ENCODE data around the gene GDE1. TPM values are rescaled to one million over a fixed set of nuclear protein-coding genes. Genes with fewer than 3 reads are reported as not detected.
A peak's percentile ranks its signal among the peaks of the same experiment; 100 is the strongest.

The GDE1 gene
- total RNA-seq, 3 donors from 2014 or later = 49.2 to 70.4 (median 56.7) TPM

DNA sequence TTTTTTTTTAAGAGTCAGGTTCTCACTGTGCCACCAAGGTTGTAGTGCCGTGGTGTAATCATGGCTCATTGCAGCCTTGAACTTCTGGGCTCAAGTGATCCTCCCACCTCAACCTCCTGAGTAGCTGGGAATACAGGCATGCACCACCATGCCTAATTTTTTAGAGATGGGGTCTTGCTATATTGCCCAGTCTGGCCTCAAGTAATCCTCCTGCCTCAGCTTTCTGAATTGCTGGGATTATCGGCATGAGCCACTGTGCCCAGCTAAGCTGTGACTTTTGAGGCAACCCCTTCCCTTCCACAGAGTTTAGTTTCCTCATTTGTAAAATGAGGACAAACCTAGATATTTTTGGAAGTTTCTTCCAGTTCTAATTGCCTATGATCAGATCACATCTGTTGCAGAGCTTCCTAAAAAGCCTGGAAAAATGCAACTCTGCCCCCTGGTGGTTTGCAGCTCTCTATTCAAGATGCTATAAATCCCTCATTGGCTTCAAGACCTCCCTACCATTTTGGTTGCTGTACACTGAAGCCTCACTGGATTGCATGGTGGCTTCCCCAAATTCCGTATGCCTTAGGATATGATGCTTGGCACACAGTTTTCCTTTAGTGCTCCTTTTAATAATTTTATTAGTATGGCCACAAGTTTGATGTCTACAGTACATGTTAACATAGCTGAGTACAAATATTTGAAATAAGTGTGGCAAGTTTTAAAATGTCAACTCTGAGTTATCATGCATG lies 19.3 kb downstream of the GDE1 start:
- peaks cover 3% of the 10 kb centered on the region for H3K36me3 ChIP-seq
- H3K27me3 ChIP-seq = no peaks in the 10 kb centered on the region
- H3K27ac ChIP-seq = no peak overlapping the region
- TF ChIP-seq, protein P1, sequence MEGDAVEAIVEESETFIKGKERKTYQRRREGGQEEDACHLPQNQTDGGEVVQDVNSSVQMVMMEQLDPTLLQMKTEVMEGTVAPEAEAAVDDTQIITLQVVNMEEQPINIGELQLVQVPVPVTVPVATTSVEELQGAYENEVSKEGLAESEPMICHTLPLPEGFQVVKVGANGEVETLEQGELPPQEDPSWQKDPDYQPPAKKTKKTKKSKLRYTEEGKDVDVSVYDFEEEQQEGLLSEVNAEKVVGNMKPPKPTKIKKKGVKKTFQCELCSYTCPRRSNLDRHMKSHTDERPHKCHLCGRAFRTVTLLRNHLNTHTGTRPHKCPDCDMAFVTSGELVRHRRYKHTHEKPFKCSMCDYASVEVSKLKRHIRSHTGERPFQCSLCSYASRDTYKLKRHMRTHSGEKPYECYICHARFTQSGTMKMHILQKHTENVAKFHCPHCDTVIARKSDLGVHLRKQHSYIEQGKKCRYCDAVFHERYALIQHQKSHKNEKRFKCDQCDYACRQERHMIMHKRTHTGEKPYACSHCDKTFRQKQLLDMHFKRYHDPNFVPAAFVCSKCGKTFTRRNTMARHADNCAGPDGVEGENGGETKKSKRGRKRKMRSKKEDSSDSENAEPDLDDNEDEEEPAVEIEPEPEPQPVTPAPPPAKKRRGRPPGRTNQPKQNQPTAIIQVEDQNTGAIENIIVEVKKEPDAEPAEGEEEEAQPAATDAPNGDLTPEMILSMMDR (IDR thresholded peaks at IDR 0.05) = peak; percentile 47 to 75 (median 74)
- no peak for TF ChIP-seq POLR2AphosphoS5 (IDR thresholded peaks at IDR 0.05)
- no peak overlapping the region for H3K4me3 ChIP-seq
- no peaks in the 10 kb centered on the region for H3K4me1 ChIP-seq
- H3K9me3 ChIP-seq = no peaks in the 10 kb centered on the region
- intact Hi-C loops (cut with DNase I; ENCODE audit: low total_unique reads) = loop anchor here (10.0 kb wide), 1 partner anchor 418 kb away; no protein-coding TSS in a partner anchor
- peak; percentile 41 to 75 for DNase-seq (ENCODE audit: low spot score in 2 of 2)

GRCh38 chr16:19499481-19499880 lies 22.4 kb downstream of the GDE1 start:
- Histone ChIP-seq H3K36me3 (peaks cover 3% of the 10 kb centered on the region), H3K9me3 (no peaks in the 10 kb centered on the region), H3K4me3 (no peak overlapping the region), H3K27me3 (no peaks in the 10 kb centered on the region), H3K27ac (no peak overlapping the region), H3K4me1 (no peaks in the 10 kb centered on the region)
- TF ChIP-seq POLR2AphosphoS5 (IDR thresholded peaks at IDR 0.05) = no peak
- TF ChIP-seq, protein P1 (IDR thresholded peaks at IDR 0.05) = no peak
- TF ChIP-seq POLR2A (IDR thresholded peaks at IDR 0.05) = no peak
- intact Hi-C loops (cut with DNase I; ENCODE audit: low total_unique reads) = no loop called here
- no peak for DNase-seq (ENCODE audit: low spot score in 2 of 2)

- Histone ChIP-seq H3K4me1 (no peaks in the 10 kb centered on the region), H3K4me3 (no peak overlapping the region), H3K36me3 (peaks cover 3% of the 10 kb centered on the region), H3K27ac (no peak overlapping the region), H3K9me3 (no peaks in the 10 kb centered on the region), H3K27me3 (no peaks in the 10 kb centered on the region)
- intact Hi-C loops (cut with DNase I; ENCODE audit: low total_unique reads) = no loop called here
- no peak for TF ChIP-seq POLR2A (IDR thresholded peaks at IDR 0.05)
- no peak for TF ChIP-seq POLR2AphosphoS5 (IDR thresholded peaks at IDR 0.05)
- TF ChIP-seq, protein P1 (IDR thresholded peaks at IDR 0.05) = no peak
- DNase-seq (ENCODE audit: low spot score in 2 of 2) = no peak
Observed at GRCh38 chr16:19499006-19499405, 22.9 kb downstream of the GDE1 start.

DNA sequence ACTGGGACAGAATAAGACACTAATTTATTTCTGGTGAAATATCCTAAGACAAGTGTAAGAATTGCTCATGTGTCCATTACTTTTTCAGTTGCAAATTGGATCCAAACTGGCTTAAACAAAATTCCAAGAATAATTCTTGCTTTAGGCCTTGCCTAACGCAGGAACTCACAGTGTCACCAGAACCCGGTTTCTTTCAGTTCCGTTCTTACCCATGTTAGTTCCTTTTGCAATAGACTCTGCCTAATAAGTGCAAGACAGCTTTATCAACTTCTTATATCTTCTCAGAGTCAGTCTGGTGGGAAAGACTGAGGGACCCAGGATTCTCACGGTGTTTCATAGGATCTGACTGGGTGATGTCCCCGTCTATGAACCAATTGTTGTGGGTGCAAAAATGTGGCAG lies 24.7 kb downstream of the GDE1 start:
- H3K36me3 ChIP-seq = peaks cover 3% of the 10 kb centered on the region
- no peak overlapping the region for H3K27ac ChIP-seq
- no peak overlapping the region for H3K4me3 ChIP-seq
- H3K4me1 ChIP-seq = no peaks in the 10 kb centered on the region
- intact Hi-C loops (cut with DNase I; ENCODE audit: low total_unique reads) = no loop called here
- TF ChIP-seq POLR2AphosphoS5 (IDR thresholded peaks at IDR 0.05) (no peak), POLR2A (IDR thresholded peaks at IDR 0.05) (no peak)
- TF ChIP-seq, protein P1 (IDR thresholded peaks at IDR 0.05) = no peak
- no peaks in the 10 kb centered on the region for H3K27me3 ChIP-seq
- no peaks in the 10 kb centered on the region for H3K9me3 ChIP-seq
- DNase-seq (ENCODE audit: low spot score in 2 of 2) = no peak

- intact Hi-C loops (cut with DNase I; ENCODE audit: low total_unique reads) = no loop called here
Observed at GRCh38 chr16:19490619-19491018, 31.3 kb downstream of the GDE1 start.

More at GRCh38 chr16:19490619-19491018, 31.3 kb downstream of the GDE1 start:
- H3K9me3 ChIP-seq = no peaks in the 10 kb centered on the region
- H3K36me3 ChIP-seq = no peaks in the 10 kb centered on the region
- H3K4me3 ChIP-seq = no peak overlapping the region
- no peak overlapping the region for H3K27ac ChIP-seq
- H3K4me1 ChIP-seq = no peaks in the 10 kb centered on the region
- no peak for DNase-seq (ENCODE audit: low spot score in 2 of 2)
- TF ChIP-seq, protein P1 (IDR thresholded peaks at IDR 0.05) = no peak
- TF ChIP-seq POLR2A (IDR thresholded peaks at IDR 0.05) = no peak
- TF ChIP-seq POLR2AphosphoS5 (IDR thresholded peaks at IDR 0.05) = no peak
- H3K27me3 ChIP-seq = no peaks in the 10 kb centered on the region

Data from breast epithelium (tissue), 4 donors.